Measurements from ENCODE around the gene PVALEF. TPM values are rescaled to one million over a fixed set of nuclear protein-coding genes. Genes with fewer than 3 reads are reported as not detected.

The PVALEF gene
- total RNA-seq, 1 experiment from 2014 or later, result not detected

GRCh38 chr17:81189016-81189415 lies 23.7 kb downstream of the PVALEF start:
- Histone ChIP-seq H3K36me3 (ENCODE audit: control insufficient read depth, insufficient read depth, low read length) (no peaks in the 10 kb centered on the region), H3K27ac (ENCODE audit: low read length) (no peak overlapping the region), H3K4me3 (ENCODE audit: low read depth in 2 of 2, low read length in 2 of 2) (no peak overlapping the region), H3K27me3 (ENCODE audit: control insufficient read depth, insufficient read depth, low read length) (no peaks in the 10 kb centered on the region), H3K4me1 (ENCODE audit: control insufficient read depth, insufficient read depth, low read length) (no peaks in the 10 kb centered on the region), H3K9me3 (ENCODE audit: control insufficient read depth, insufficient read depth, low read depth, low read length) (no peaks in the 10 kb centered on the region)
- in situ Hi-C loops (cut with HindIII; ENCODE audit: low pct_unique_long_range_greater_than_20kb, low sequenced_read_pairs), result no loop called here
- intact Hi-C loops (cut with micrococcal nuclease; ENCODE audit: unreplicated experiment), result no loop called here
- POLR2A ChIA-PET, result interaction anchor here (0.7 kb wide), 1 partner anchor 41 kb away, joined by 4 read pairs; no protein-coding TSS in a partner anchor
- no peak for DNase-seq (ENCODE audit: low read depth, low spot score)
- ATAC-seq, result no peak
- TF ChIP-seq REST (IDR thresholded peaks at IDR 0.05; ENCODE audit: insufficient read depth in 1 of 2, low read depth in 2 of 2, low read length in 1 of 2), result no peak
- no peak for TF ChIP-seq SIN3A (IDR thresholded peaks at IDR 0.05; ENCODE audit: borderline replicate concordance, insufficient read depth, low read depth, low read length)
- CTCF ChIA-PET, result no interaction called here
- no TSS peak for BruUV-seq (replicated peaks)

DNA sequence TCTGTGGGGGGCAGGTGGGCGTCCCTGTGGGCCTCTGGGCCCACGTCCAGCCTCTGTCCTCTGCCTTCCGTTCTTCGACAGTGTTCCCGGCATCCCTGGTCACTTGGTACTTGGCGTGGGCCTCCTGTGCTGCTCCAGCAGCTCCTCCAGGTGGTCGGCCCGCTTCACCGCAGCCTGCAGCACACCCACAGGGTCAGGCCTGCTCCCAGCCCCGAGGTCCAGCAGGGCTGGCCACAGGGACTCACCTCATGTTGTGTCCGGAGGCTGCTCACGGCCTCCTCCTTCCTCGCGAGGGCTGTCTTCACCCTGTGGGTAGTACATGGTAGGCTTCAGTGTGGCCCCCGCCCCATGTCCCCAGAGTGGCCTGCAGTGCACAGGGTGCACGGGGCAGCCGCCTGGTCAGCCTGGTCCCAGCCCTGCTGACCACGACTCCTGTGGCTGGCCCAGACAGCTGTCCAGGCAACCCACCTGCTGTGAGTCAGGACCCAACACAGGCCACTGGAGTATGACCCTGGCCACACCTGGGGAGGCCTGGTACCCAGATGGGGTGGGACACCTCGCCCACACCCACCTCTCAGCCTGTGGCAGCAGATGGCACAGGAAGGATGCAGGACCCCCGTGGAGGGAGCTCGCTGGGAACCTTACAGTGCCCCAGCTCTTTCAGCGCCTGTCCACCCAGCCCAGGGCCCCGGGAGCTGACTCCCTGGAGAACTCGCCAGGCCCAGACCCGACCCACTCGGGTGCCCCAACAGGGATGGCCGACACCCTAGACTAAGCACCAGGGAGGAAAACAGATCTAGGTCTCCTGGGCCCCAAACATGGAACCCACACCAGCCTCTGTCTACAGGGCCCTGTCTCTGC lies 24.6 kb downstream of the PVALEF start:
- H3K9me3 ChIP-seq (ENCODE audit: control insufficient read depth, insufficient read depth, low read depth, low read length), result no peaks in the 10 kb centered on the region
- ChIA-PET POLR2A (interaction anchor here (0.7 kb wide), 1 partner anchor 42 kb away, joined by 4 read pairs; no protein-coding TSS in a partner anchor), CTCF (no interaction called here)
- intact Hi-C loops (cut with micrococcal nuclease; ENCODE audit: unreplicated experiment) (no loop called here), in situ Hi-C loops (cut with HindIII; ENCODE audit: low pct_unique_long_range_greater_than_20kb, low sequenced_read_pairs) (no loop called here)
- DNase-seq (ENCODE audit: low read depth, low spot score), result no peak
- no peaks in the 10 kb centered on the region for H3K36me3 ChIP-seq (ENCODE audit: control insufficient read depth, insufficient read depth, low read length)
- H3K27me3 ChIP-seq (ENCODE audit: control insufficient read depth, insufficient read depth, low read length), result no peaks in the 10 kb centered on the region
- TF ChIP-seq CTCF (IDR thresholded peaks at IDR 0.05) (no peak), REST (IDR thresholded peaks at IDR 0.05; ENCODE audit: insufficient read depth in 1 of 2, low read depth in 2 of 2, low read length in 1 of 2) (peak in 1 of 2 experiments; percentile 32; a peak in 1 of 4 replicates)
- H3K4me1 ChIP-seq (ENCODE audit: control insufficient read depth, insufficient read depth, low read length), result no peaks in the 10 kb centered on the region
- no peak overlapping the region for H3K27ac ChIP-seq (ENCODE audit: low read length)
- no peak overlapping the region for H3K4me3 ChIP-seq (ENCODE audit: low read depth in 2 of 2, low read length in 2 of 2)
- no TSS peak for BruUV-seq (replicated peaks)
- ATAC-seq, result peak; percentile 74

Measured in Panc1 (cell line).